Activated naive CD8-positive, alpha-beta T cell treated with anti-CD3 and anti-CD28 coated beads, Interleukin-2, amount 10 ng/mL, durations not matched to agents 7 days and 5 days (primary cell): Measurements from ENCODE around the gene EZH2. TPM values are rescaled to one million over a fixed set of nuclear protein-coding genes. Genes with fewer than 3 reads are reported as not detected.

Experiments used
- ATAC-seq: fragments of 150-1000 bp; cut with Tn5 transposase; one replicate; pipeline ENCODE4 v1.10.0; 2021; ENCODE audit warnings: low read depth, moderate library complexity
- POLR2A ChIA-PET: fragments of 350-600 bp; sonication (Branson Sonifier 250); formaldehyde crosslinking; loops from one replicate; lab custom pipeline; 2021; ENCODE audit warnings: antibody characterized with exemption; lab: Charles Lee
- DNase-seq: peaks from one replicate; pipeline ENCODE4 v3.0.0; 2021
- H3K27ac Mint-ChIP-seq: one replicate; pipeline ENCODE4 v1.8.0; 2022; ENCODE audit warnings: mild to moderate bottlenecking, mixed read lengths
- H3K27me3 Mint-ChIP-seq: one replicate; pipeline ENCODE4 v1.8.0; 2022; ENCODE audit warnings: mild to moderate bottlenecking, moderate library complexity, mixed read lengths
- H3K36me3 Mint-ChIP-seq: one replicate; pipeline ENCODE4 v1.8.0; 2021; ENCODE audit warnings: mild to moderate bottlenecking, mixed read lengths
- H3K4me1 Mint-ChIP-seq: one replicate; pipeline ENCODE4 v1.8.0; 2021; ENCODE audit warnings: mixed read lengths
- H3K4me3 Mint-ChIP-seq: one replicate; pipeline ENCODE4 v1.8.0; 2022; ENCODE audit warnings: mild to moderate bottlenecking, moderate library complexity, mixed read lengths
- H3K9me3 Mint-ChIP-seq: one replicate; pipeline ENCODE4 v1.8.0; 2021; ENCODE audit warnings: mixed read lengths
- total RNA-seq, 2 experiments: library from RNA; stranded (reverse); gene quantifications; one replicate each; pipeline ENCODE4 v1.2.3, GENCODE V29; 2021

Gene EZH2
- total RNA-seq = 10 to 100 TPM; 73.8 to 76.6 TPM

DNA sequence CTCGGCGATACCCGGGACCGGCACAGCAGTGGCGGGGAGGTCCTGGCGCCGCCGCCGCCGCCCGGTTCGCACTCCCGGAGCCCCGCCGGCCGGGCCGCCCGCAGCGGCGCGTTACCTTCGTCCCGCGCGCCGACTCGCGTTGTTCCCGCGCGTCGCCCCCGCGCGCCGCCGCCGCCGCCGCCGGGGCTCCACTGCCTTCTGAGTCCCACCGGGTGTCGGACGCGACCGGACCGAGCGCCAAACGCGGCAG, at the start of gene EZH2:
Gene EZH2, minus strand, starts transcription at position 243 of the 250 bp plus-strand sequence. CDS start 36,993 bp downstream, outside the sequence.
- DNase-seq = no peak
- Mint-ChIP-seq H3K9me3 (no peaks in the 10 kb centered on the region), H3K4me1 (peaks cover 30% of the 10 kb centered on the region), H3K27me3 (no peaks in the 10 kb centered on the region), H3K27ac (peak within 1 kb of the TSS; percentile 99), H3K4me3 (peak within 1 kb of the TSS; percentile 96), H3K36me3 (peaks cover 19% of the 10 kb centered on the region)
- peak; percentile 24 for ATAC-seq
- POLR2A ChIA-PET = interaction anchor here (1.0 to 5.4 kb wide), 12 partner anchors 11 to 255 kb away, joined by 3 to 73 read pairs (median 6); partner anchors contain the start of gene CUL1

DNA sequence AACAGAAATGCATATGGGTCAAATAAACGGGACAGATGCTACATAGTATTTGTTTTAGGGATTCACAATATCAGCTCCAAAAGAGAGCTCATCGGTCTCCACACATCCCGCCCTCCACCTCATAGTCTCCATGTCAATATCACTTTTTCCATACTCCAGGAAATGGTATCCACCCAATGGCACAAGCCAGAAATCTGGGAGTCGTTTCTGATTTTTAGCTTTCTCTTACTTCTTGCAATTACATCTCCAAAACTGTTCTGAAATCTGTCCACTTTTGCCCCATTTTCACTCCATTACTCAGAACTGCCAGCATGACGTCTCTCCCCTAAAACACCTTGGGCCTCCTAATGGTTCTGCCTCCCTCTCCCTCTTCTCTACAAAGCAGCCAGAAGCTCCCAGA, 47.4 kb upstream of the EZH2 start:
- H3K27me3 Mint-ChIP-seq = no peaks in the 10 kb centered on the region
- peaks cover 6% of the 10 kb centered on the region for H3K4me1 Mint-ChIP-seq
- DNase-seq (no peak), ATAC-seq (no peak)
- no peak overlapping the region for H3K27ac Mint-ChIP-seq
- H3K4me3 Mint-ChIP-seq = no peak overlapping the region
- POLR2A ChIA-PET = interaction anchor here (0.6 to 1.7 kb wide), 2 partner anchors 9 to 10 kb away, joined by 3 to 6 read pairs; no protein-coding TSS in a partner anchor
- no peaks in the 10 kb centered on the region for H3K9me3 Mint-ChIP-seq
- H3K36me3 Mint-ChIP-seq = peaks cover 8% of the 10 kb centered on the region

DNA sequence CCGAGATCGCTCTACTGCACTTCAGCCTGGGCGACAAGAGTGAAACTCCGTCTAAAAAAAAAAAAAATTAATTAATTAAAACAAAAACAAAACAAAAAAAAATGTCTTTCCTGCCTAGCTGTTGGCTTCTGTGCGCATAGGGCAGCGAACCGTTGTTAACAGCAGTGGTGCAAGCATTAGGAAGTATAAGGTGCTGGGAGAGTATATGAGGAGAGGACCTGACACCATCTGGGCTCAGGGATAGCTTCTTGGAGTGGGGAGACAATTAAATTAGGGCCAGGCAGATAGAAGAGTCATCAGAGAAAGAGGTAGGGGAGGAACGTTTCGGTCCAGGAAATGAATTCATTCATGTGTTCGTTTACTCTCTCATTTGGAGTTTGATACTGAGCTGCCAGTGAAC, 46.2 kb upstream of the EZH2 start:
- Mint-ChIP-seq H3K4me3 (no peak overlapping the region), H3K27me3 (no peaks in the 10 kb centered on the region), H3K27ac (peak overlapping the region; percentile 2), H3K4me1 (peaks cover 11% of the 10 kb centered on the region), H3K9me3 (no peaks in the 10 kb centered on the region), H3K36me3 (peaks cover 10% of the 10 kb centered on the region)
- POLR2A ChIA-PET = interaction anchor here (0.6 to 1.7 kb wide), 2 partner anchors 11 to 45 kb away, joined by 4 to 6 read pairs; no protein-coding TSS in a partner anchor
- ATAC-seq = no peak
- DNase-seq = no peak

DNA sequence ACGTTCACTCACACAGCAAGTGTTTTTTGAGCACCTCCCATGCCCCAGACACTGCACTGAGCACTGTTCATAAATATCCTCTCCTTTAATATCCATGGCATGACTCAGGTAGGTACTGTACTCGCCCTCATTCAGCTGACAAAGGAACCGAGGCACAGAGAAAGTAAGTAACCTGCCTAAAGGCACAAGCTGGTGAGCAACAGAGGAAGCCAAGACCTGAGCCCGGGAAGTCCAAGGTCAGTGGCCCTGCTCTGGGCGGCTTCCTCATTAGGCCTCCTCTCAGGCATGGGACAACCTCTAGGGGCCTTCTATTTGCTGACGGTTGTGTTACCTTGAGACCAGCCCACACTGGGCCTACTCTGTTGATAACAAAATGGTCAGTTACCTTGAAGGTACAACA, 45.1 kb upstream of the EZH2 start:
- Mint-ChIP-seq H3K27ac (no peak overlapping the region), H3K4me1 (peaks cover 11% of the 10 kb centered on the region), H3K36me3 (peaks cover 9% of the 10 kb centered on the region), H3K4me3 (no peak overlapping the region), H3K27me3 (no peaks in the 10 kb centered on the region), H3K9me3 (no peaks in the 10 kb centered on the region)
- ATAC-seq (no peak), DNase-seq (no peak)
- POLR2A ChIA-PET = no interaction called here

DNA sequence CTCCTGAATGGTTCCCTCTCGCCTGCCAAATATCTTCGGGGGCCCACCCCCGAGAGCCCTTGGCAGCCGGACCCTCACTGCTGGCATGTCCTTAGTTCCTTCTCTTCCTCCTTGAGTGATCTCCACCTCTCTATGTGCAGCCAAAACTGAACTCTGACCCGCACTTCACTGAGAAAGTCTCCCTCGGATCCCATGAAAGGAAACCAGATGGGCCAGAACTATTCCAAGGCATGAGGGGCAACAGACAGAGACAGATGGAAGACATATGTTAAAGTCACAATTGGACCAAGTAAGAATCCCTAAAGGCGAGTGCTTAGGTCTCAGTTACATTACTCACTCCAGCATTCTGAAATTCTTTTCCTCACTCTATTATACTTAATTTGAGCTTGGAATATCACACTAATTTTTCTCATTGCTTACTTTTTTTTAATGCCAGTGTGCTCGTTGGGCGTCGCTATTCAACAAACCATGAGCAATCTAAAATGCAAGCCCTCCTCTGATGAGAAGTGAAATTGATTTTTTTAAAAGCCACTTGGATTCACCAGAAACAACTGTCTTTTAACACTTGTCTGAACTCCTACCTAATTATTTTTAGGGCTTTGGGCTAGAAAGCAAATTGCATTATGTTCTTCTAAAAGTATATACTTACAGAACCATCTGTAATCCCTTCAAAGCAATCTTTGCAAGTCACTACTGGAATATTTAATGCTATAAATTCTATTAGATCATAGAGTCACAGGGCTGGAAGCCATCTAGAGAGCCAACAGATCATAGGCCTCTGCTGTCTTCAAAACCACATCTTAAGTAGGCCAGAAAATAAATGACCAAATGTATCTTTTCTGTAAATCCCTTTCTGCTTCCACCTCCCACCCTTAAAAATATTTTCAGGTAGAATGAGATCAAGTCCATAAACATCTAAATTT, 43.3 kb upstream of the EZH2 start:
- POLR2A ChIA-PET = interaction anchor here (0.7 kb wide), 1 partner anchor 41 kb away, joined by 3 read pairs; no protein-coding TSS in a partner anchor
- Mint-ChIP-seq H3K4me3 (no peak overlapping the region), H3K27ac (no peak overlapping the region), H3K36me3 (peaks cover 8% of the 10 kb centered on the region), H3K27me3 (no peaks in the 10 kb centered on the region), H3K9me3 (no peaks in the 10 kb centered on the region), H3K4me1 (peaks cover 15% of the 10 kb centered on the region)
- no peak for DNase-seq
- no peak for ATAC-seq

DNA sequence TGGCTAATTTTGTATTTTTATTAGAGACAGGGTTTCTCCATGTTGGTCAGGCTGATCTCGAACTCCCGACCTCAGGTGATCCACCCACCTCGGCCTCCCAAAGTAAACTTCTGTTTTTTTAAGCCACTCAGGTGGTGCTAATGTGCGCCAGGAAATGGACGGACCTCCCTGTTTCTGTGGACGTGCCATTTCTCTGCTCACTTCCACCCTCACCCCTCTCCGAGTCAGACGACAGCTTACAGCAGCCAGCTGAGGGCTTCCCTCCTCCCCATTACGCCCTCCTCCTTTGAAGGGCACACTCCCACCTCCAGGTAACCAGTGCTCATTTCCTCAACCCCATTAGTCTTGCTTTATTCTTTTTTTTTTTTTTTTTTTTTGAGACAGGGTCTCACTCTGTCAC, 41.7 kb upstream of the EZH2 start:
- H3K4me1 Mint-ChIP-seq = peaks cover 25% of the 10 kb centered on the region
- no peaks in the 10 kb centered on the region for H3K9me3 Mint-ChIP-seq
- H3K36me3 Mint-ChIP-seq = peaks cover 8% of the 10 kb centered on the region
- H3K4me3 Mint-ChIP-seq = peak overlapping the region; percentile 6
- POLR2A ChIA-PET = interaction anchor here (0.6 to 1.0 kb wide), 3 partner anchors 15 to 78 kb away, joined by 3 to 4 read pairs (median 3); no protein-coding TSS in a partner anchor
- H3K27me3 Mint-ChIP-seq = no peaks in the 10 kb centered on the region
- ATAC-seq (peak; percentile 28), DNase-seq (no peak)
- H3K27ac Mint-ChIP-seq = peak overlapping the region; percentile 36

DNA sequence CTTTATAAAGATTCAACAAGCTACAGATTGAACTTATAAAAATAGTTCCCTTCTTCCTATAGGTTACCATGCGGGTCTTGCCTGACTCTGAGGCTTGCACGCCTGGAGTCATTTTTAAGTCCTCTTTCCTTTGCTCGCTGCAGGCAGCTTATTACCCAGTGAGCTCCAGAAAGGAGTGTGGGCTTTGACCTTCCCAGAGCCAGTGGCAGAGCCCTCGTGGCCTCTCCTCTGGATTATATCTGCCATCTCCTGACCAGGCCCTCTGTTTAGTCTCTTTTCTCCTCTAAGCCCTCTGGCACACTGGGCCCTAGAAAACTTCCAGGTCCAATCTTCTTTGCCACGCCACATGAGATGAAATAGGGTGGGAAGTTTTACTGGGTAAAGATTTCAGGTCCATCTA, 39.9 kb upstream of the EZH2 start:
- no peak for DNase-seq
- H3K4me3 Mint-ChIP-seq = no peak overlapping the region
- POLR2A ChIA-PET = interaction anchor here (1.0 to 1.3 kb wide), 3 partner anchors 9 to 17 kb away, joined by 3 to 8 read pairs (median 5); no protein-coding TSS in a partner anchor
- peaks cover 4% of the 10 kb centered on the region for H3K36me3 Mint-ChIP-seq
- no peak for ATAC-seq
- no peak overlapping the region for H3K27ac Mint-ChIP-seq
- H3K9me3 Mint-ChIP-seq = no peaks in the 10 kb centered on the region
- peaks cover 30% of the 10 kb centered on the region for H3K4me1 Mint-ChIP-seq
- H3K27me3 Mint-ChIP-seq = no peaks in the 10 kb centered on the region

DNA sequence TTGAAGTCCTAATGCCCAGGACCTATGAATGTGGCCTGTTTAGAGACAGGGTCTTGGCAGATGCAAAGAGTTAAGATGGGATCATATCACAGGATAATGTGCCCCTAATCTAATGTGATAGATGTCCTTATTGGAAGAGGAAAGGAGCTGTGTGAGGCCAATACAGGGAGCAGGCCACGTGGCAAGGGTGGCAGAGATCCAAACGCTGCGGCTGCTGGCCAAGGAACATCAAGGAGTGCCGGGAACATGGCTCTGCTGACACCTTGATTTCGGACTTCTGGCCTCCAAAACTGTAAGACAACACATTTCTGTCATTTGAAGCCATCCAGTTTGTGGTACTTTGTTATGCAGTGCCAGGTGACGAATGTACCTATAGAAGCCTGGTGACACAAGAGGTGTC, 37.7 kb upstream of the EZH2 start:
- Mint-ChIP-seq H3K27ac (no peak overlapping the region), H3K27me3 (no peaks in the 10 kb centered on the region), H3K4me1 (peaks cover 31% of the 10 kb centered on the region)

DNA sequence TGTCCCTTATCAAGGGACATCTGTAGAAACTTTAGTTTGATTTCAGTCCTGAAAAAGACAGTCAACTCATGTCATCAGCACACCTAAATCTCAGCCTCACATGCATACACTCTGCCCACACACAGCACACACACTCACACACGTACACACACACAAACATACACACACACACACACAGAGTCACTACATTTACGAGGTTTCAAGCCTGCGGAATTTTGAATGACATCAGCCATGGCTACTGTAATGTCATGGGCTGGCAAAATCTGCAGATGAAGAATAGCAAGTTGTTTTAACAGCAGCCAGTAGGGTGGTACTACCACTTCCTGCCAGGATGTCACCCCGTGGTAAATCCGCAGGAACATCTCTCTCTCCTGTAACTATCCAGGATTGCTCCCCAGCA, 37.1 kb upstream of the EZH2 start:
- Mint-ChIP-seq H3K4me1 (peaks cover 36% of the 10 kb centered on the region), H3K27ac (peak overlapping the region; percentile 59), H3K36me3 (peaks cover 2% of the 10 kb centered on the region), H3K27me3 (no peaks in the 10 kb centered on the region), H3K4me3 (peak overlapping the region; percentile 8), H3K9me3 (no peaks in the 10 kb centered on the region)
- POLR2A ChIA-PET = interaction anchor here (0.5 kb wide), 1 partner anchor 123 kb away, joined by 4 read pairs; no protein-coding TSS in a partner anchor
- ATAC-seq (peak; percentile 55), DNase-seq (no peak)

More for the DNA sequence above, 37.7 kb upstream of the EZH2 start:
- Mint-ChIP-seq H3K9me3 (no peaks in the 10 kb centered on the region), H3K36me3 (peaks cover 3% of the 10 kb centered on the region), H3K4me3 (no peak overlapping the region)
- POLR2A ChIA-PET = interaction anchor here (0.5 kb wide), 1 partner anchor 124 kb away, joined by 4 read pairs; no protein-coding TSS in a partner anchor
- DNase-seq (no peak), ATAC-seq (no peak)

DNA sequence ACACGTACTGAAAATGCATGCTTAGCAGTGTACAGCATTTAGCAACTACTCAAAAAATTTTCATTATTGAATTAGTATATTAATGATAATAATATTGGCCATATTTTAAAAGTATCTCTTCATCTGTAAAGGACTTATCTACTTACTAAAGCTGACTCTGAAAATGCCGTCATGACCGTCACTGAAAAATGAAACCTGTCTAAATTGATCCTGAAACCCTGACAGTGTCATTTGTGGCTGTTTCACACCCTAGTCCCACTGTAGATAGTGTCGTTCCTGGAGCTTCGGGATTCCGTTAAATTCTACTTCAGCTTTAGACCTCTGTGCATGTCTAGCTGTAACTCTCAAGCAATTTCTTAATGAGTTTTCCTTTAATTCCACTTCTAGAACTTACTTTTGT, 35.8 kb upstream of the EZH2 start:
- ATAC-seq = no peak
- H3K27me3 Mint-ChIP-seq = no peaks in the 10 kb centered on the region
- peaks cover 39% of the 10 kb centered on the region for H3K4me1 Mint-ChIP-seq
- H3K27ac Mint-ChIP-seq = no peak overlapping the region
- no peaks in the 10 kb centered on the region for H3K36me3 Mint-ChIP-seq
- H3K4me3 Mint-ChIP-seq = no peak overlapping the region
- no peaks in the 10 kb centered on the region for H3K9me3 Mint-ChIP-seq
- POLR2A ChIA-PET = interaction anchor here (0.6 kb wide), 1 partner anchor 23 kb away, joined by 4 read pairs; no protein-coding TSS in a partner anchor
- no peak for DNase-seq

DNA sequence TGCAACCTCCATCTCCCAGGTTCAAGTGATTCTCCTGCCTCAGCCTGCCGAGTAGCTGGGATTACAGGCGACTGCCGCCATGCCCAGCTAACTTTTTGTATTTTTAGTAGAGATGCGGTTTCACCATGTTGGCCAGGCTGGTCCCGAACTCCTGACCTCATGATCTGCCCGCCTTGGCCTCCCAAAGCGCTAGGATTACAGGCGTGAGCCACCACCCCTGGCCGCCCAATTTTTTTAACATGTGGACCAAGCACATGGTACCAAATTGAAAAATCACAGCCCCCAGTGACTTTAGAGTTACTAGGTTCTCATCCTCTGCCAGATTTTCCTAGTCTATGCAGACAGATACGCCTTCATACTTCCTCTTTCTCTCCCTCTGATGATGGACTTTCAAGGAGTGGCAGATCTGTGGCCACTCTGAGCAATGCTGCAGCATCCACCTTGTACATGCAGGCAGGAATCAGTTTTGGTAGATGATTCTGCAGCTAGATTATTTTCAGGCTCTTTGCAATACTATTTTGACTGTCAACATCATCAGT, 34.0 kb upstream of the EZH2 start:
- Mint-ChIP-seq H3K9me3 (no peaks in the 10 kb centered on the region), H3K27me3 (no peaks in the 10 kb centered on the region), H3K4me3 (no peak overlapping the region), H3K4me1 (peaks cover 49% of the 10 kb centered on the region), H3K27ac (no peak overlapping the region), H3K36me3 (no peaks in the 10 kb centered on the region)
- POLR2A ChIA-PET = no interaction called here
- ATAC-seq = no peak
- DNase-seq = no peak

DNA sequence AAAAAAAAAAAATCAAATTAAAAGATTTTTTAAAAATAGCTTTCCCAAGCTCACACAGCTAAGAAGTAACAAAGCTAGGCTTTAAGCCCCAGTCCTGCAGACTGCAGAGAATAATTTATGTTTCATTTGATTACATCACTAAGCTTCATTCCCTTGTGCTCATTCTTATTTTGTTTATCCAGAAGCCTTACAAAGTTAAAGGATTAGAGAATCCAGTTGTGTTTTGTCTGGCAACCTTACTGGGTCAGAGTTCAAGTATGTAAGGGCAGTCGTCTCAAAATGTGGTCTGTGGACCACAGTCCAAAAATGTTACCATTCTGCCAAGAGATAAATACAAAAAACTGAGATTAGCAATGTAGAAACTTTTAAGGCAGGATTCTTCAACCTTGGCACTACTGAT, 32.1 kb upstream of the EZH2 start:
- POLR2A ChIA-PET = interaction anchor here (4.1 kb wide), 1 partner anchor 25 kb away, joined by 32 read pairs; no protein-coding TSS in a partner anchor
- peaks cover 59% of the 10 kb centered on the region for H3K4me1 Mint-ChIP-seq
- no peaks in the 10 kb centered on the region for H3K9me3 Mint-ChIP-seq
- no peak for ATAC-seq
- H3K4me3 Mint-ChIP-seq = no peak overlapping the region
- no peak for DNase-seq
- H3K27ac Mint-ChIP-seq = peak overlapping the region; percentile 60
- no peaks in the 10 kb centered on the region for H3K36me3 Mint-ChIP-seq
- H3K27me3 Mint-ChIP-seq = no peaks in the 10 kb centered on the region

DNA sequence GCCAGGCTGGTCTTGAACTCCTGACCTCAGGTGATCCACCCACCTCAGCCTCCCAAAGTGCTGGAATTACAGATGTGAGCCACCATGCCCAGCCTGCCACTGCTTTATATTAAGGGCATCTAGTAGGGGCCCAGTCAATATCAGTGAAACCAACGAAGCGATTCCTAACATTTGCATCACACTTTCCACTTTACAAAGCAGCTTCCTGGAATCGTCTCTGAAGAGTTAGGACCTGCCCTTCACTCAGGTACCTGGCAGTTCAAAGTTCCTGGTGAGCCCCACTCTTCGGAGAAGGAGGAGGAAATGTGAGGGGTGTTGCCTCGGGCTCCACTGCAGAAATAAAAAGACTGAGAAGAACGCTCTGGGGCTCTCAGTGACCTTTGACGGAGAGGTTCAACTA, 31.1 kb upstream of the EZH2 start:
- peak overlapping the region; percentile 95 for H3K27ac Mint-ChIP-seq
- POLR2A ChIA-PET = interaction anchor here (1.2 to 5.7 kb wide), 5 partner anchors 8 to 217 kb away, joined by 3 to 73 read pairs (median 8); partner anchors contain the start of genes CUL1 and EZH2
- H3K36me3 Mint-ChIP-seq = no peaks in the 10 kb centered on the region
- no peaks in the 10 kb centered on the region for H3K27me3 Mint-ChIP-seq
- no peaks in the 10 kb centered on the region for H3K9me3 Mint-ChIP-seq
- no peak for ATAC-seq
- no peak for DNase-seq
- peak overlapping the region; percentile 70 for H3K4me3 Mint-ChIP-seq
- peaks cover 55% of the 10 kb centered on the region for H3K4me1 Mint-ChIP-seq
